ENCODE data around the gene POTEM.
"Not testable (repeated sequence)": the region's sequence is repeated elsewhere in the genome, so short reads cannot be mapped to it uniquely, and the experiment has no call there.

Gene POTEM

GRCh38 chr14:19026649-19027351 is 59.6 kb downstream of the POTEM start:
- POLR2A ChIA-PET; CTCF ChIA-PET; DNase-seq (ENCODE audit: extremely low spot score): not testable (repeated sequence)

GRCh38 chr14:19027895-19028294 is 60.7 kb downstream of the POTEM start:
- POLR2A ChIA-PET; DNase-seq (ENCODE audit: extremely low spot score); CTCF ChIA-PET: not testable (repeated sequence)

- POLR2A ChIA-PET; DNase-seq (ENCODE audit: extremely low spot score); CTCF ChIA-PET: not testable (repeated sequence)
Measured at GRCh38 chr14:19036811-19037382, 69.7 kb downstream of the POTEM start.

- DNase-seq (ENCODE audit: extremely low spot score); POLR2A ChIA-PET; CTCF ChIA-PET: not testable (repeated sequence)
Measured at GRCh38 chr14:19038060-19038664, 70.9 kb downstream of the POTEM start.

GRCh38 chr14:19038785-19039184 is 71.6 kb downstream of the POTEM start:
- CTCF ChIA-PET, POLR2A ChIA-PET: not testable (repeated sequence)

GRCh38 chr14:19043384-19043783 is 76.2 kb downstream of the POTEM start:
- DNase-seq (ENCODE audit: extremely low spot score); POLR2A ChIA-PET; CTCF ChIA-PET: not testable (repeated sequence)

More at GRCh38 chr14:19038785-19039184, 71.6 kb downstream of the POTEM start:
- DNase-seq (ENCODE audit: extremely low spot score) = not testable (repeated sequence)

Measured in GM10248 (cell line).